GM19328 (cell line): ENCODE results near the gene PXDC1.
"Not testable (repeated sequence)": the region's sequence is repeated elsewhere in the genome, so short reads cannot be mapped to it uniquely, and the experiment has no call there.

ENCODE experiments used
- ATAC-seq: cut with Tn5 transposase; IDR thresholded peaks from one replicate; pipeline ENCODE4 v1.9.1; 2021; ENCODE audit warnings: mild to moderate bottlenecking, moderate library complexity; ENCODE audit not compliant: unreplicated experiment

PXDC1 gene

DNA sequence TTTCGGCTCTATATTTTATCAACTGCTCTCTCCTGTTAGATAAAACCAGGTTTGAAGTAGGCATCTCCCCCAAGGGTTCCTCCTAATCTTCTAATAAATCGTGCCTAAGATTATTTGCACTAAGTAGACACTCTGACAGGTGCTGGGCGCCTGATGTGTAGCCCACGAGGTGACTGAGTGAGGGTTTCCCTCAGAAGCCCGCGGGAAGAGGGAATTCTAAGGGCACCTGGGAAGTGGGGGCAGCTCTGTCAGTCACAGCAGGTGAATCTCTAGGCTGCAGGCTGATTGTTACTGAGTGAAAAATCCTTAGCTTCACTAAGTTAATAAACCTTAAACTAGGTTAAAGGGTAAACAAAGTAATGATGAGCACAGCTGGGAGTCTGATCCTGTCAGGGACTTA, 68.2 kb downstream of the PXDC1 start:
- no peak for ATAC-seq

DNA sequence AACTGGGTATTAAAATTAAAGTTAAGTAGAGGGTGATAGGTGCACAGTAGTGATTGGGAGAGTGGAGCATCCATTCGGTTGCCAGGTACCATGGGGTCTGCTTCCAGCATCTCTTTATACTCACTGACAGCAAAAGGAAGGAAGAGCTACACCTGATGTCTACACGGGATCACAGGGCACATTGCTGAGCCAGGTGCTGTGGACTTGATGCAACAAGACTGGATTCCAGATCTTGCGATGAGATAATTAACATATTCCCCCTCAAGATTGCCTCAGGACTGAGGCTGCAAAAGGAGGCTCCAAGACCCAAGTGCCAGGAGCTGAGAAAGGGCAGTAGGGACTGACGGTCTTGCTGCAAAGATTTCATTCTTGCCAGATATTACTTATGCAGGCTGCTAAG, 72.6 kb downstream of the PXDC1 start:
- ATAC-seq = no peak

DNA sequence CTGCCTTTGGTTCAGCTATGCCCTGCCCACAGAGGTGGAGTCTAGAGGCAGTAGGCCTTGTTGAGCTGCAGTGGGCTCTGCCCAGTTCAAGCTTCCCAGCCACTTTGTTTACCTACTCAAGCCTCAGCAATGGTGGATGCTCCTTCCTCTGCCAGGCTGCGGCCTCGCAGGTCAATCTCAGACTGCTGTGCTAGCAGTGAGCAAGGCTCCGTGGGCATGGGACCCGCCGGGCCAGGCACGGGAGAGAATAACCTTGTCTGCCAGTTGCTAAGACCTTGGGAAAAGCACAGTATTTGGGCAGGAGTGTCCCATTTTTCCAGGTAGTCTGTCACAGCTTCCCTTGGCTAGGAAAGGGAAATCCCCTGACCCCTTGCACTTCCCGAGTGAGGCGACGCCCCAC, 73.8 kb downstream of the PXDC1 start:
- ATAC-seq = not testable (repeated sequence)

DNA sequence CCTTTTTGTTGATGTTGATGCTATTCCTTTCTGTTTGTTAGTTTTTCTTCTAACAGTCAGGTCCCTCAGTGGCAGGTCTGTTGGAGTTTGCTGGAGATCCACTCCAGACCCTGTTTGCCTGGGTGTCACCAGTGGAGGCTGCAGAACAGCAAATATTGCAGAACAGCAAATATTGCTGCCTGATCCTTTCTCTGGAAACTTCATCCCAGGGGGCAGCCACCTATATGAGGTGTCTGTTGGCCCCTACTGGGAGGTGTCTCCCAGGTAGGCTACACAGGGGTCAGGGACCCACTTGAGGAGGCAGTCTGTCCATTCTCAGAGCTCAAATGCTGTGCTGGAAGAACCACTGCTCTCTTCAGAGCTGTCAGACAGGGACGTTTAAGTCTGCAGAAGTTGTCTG, 74.2 kb downstream of the PXDC1 start:
- not testable (repeated sequence) for ATAC-seq
